ENCODE results near the gene QTRT2.

QTRT2 gene

GRCh38 chr3:114127517-114127916 is 71.0 kb downstream of the QTRT2 start:
- DNase-seq: no peak

- no peak for DNase-seq
These were observed 71.7 kb downstream of the QTRT2 start for GRCh38 chr3:114128231-114128630.

- DNase-seq: no peak
These were observed 72.3 kb downstream of the QTRT2 start for GRCh38 chr3:114128826-114129225.

- no peak for DNase-seq
These were observed 76.0 kb downstream of the QTRT2 start for GRCh38 chr3:114132500-114132899.

- no peak for DNase-seq
These were observed 77.4 kb downstream of the QTRT2 start for GRCh38 chr3:114133947-114134346.
